ENCODE results near the gene TMCC3. TPM values are rescaled to one million over a fixed set of nuclear protein-coding genes. Genes with fewer than 3 reads are reported as not detected.

TMCC3 gene
- total and polyA plus RNA-seq, 2 experiments from 2014 or later: 0.60 to 0.79 TPM

- H3K9me3 ChIP-seq (ENCODE audit: low read depth): no peaks in the 10 kb centered on the region
- H3K27me3 ChIP-seq: no peaks in the 10 kb centered on the region
- no peak for DNase-seq (ENCODE audit: low read depth in 1 of 2, low spot score in 1 of 2)
- no peaks in the 10 kb centered on the region for H3K4me1 ChIP-seq (ENCODE audit: low read depth)
- no peak overlapping the region for H3K4me3 ChIP-seq
- no peaks in the 10 kb centered on the region for H3K36me3 ChIP-seq
- H3K27ac ChIP-seq: no peak overlapping the region
- TF ChIP-seq CTCF (IDR thresholded peaks at IDR 0.05; ENCODE audit: low read depth, low read length): no peak
Measured at GRCh38 chr12:94663071-94663470, 12.7 kb upstream of the TMCC3 start.

GRCh38 chr12:94660436-94660835 is 10.1 kb upstream of the TMCC3 start:
- TF ChIP-seq CTCF (IDR thresholded peaks at IDR 0.05; ENCODE audit: low read depth, low read length): no peak
- no peak overlapping the region for H3K27ac ChIP-seq
- no peaks in the 10 kb centered on the region for H3K4me1 ChIP-seq (ENCODE audit: low read depth)
- H3K36me3 ChIP-seq: no peaks in the 10 kb centered on the region
- DNase-seq (ENCODE audit: low read depth in 1 of 2, low spot score in 1 of 2): no peak
- H3K9me3 ChIP-seq (ENCODE audit: low read depth): no peaks in the 10 kb centered on the region
- H3K27me3 ChIP-seq: no peaks in the 10 kb centered on the region
- H3K4me3 ChIP-seq: no peak overlapping the region

GRCh38 chr12:94659346-94659930 is 9.1 kb upstream of the TMCC3 start:
- DNase-seq (ENCODE audit: low read depth in 1 of 2, low spot score in 1 of 2): no peak
- Histone ChIP-seq H3K36me3 (no peaks in the 10 kb centered on the region), H3K27ac (no peak overlapping the region), H3K4me1 (ENCODE audit: low read depth) (no peaks in the 10 kb centered on the region), H3K27me3 (no peaks in the 10 kb centered on the region), H3K9me3 (ENCODE audit: low read depth) (no peaks in the 10 kb centered on the region), H3K4me3 (no peak overlapping the region)
- TF ChIP-seq CTCF (IDR thresholded peaks at IDR 0.05; ENCODE audit: low read depth, low read length): no peak

GRCh38 chr12:94658931-94659330 is 8.6 kb upstream of the TMCC3 start:
- TF ChIP-seq CTCF (IDR thresholded peaks at IDR 0.05; ENCODE audit: low read depth, low read length): no peak
- H3K4me3 ChIP-seq: no peak overlapping the region
- DNase-seq (ENCODE audit: low read depth in 1 of 2, low spot score in 1 of 2): no peak

GRCh38 chr12:94656556-94656955 is 6.2 kb upstream of the TMCC3 start:
- DNase-seq (ENCODE audit: low read depth in 1 of 2, low spot score in 1 of 2): no peak
- no peak for TF ChIP-seq CTCF (IDR thresholded peaks at IDR 0.05; ENCODE audit: low read depth, low read length)
- no peaks in the 10 kb centered on the region for H3K4me1 ChIP-seq (ENCODE audit: low read depth)
- H3K9me3 ChIP-seq (ENCODE audit: low read depth): no peaks in the 10 kb centered on the region
- H3K36me3 ChIP-seq: no peaks in the 10 kb centered on the region
- no peak overlapping the region for H3K4me3 ChIP-seq
- no peaks in the 10 kb centered on the region for H3K27me3 ChIP-seq
- H3K27ac ChIP-seq: no peak overlapping the region

More at GRCh38 chr12:94658931-94659330, 8.6 kb upstream of the TMCC3 start:
- no peaks in the 10 kb centered on the region for H3K27me3 ChIP-seq
- no peaks in the 10 kb centered on the region for H3K4me1 ChIP-seq (ENCODE audit: low read depth)
- no peaks in the 10 kb centered on the region for H3K9me3 ChIP-seq (ENCODE audit: low read depth)
- no peak overlapping the region for H3K27ac ChIP-seq
- H3K36me3 ChIP-seq: no peaks in the 10 kb centered on the region

All from cardiac muscle cell (in vitro differentiated cells and primary cell).